Stomach smooth muscle (tissue), 2 donors: Measurements from ENCODE around the gene FAM181A.

Experiments
- H3K27ac ChIP-seq: one replicate; pipeline ENCODE4 v1.7.0; 2013; ENCODE audit warnings: mild to moderate bottlenecking, low read length, inconsistent platforms
- H3K27me3 ChIP-seq, 2 donors: one replicate each; pipeline ENCODE4 v1.7.0; 2013; ENCODE audit warnings: low read length in 2 of 2; ENCODE audit not compliant: insufficient read depth in 2 of 2, control insufficient read depth in 1 of 2
- H3K36me3 ChIP-seq, 2 donors: one replicate each; pipeline ENCODE4 v1.7.0; 2013; ENCODE audit warnings: low read length in 2 of 2; ENCODE audit not compliant: control insufficient read depth in 2 of 2, insufficient read depth in 2 of 2
- H3K4me1 ChIP-seq: one replicate; pipeline ENCODE4 v1.7.0; 2013; ENCODE audit warnings: low read length; ENCODE audit not compliant: control insufficient read depth, insufficient read depth
- H3K4me3 ChIP-seq, 2 donors: one replicate each; pipeline ENCODE4 v1.7.0; 2013; ENCODE audit warnings: low read length in 2 of 2
- H3K9ac ChIP-seq, 2 donors: one replicate each; pipeline ENCODE4 v1.7.0; 2013; ENCODE audit warnings: low read length in 2 of 2, mild to moderate bottlenecking in 1 of 2
- H3K9me3 ChIP-seq, 2 donors: one replicate each; pipeline ENCODE4 v1.7.0; 2013; ENCODE audit warnings: low read length in 2 of 2; ENCODE audit not compliant: control insufficient read depth in 2 of 2
- donor health status: healthy.
- donor health status: Pancreatic carcinoma.

The FAM181A gene

DNA sequence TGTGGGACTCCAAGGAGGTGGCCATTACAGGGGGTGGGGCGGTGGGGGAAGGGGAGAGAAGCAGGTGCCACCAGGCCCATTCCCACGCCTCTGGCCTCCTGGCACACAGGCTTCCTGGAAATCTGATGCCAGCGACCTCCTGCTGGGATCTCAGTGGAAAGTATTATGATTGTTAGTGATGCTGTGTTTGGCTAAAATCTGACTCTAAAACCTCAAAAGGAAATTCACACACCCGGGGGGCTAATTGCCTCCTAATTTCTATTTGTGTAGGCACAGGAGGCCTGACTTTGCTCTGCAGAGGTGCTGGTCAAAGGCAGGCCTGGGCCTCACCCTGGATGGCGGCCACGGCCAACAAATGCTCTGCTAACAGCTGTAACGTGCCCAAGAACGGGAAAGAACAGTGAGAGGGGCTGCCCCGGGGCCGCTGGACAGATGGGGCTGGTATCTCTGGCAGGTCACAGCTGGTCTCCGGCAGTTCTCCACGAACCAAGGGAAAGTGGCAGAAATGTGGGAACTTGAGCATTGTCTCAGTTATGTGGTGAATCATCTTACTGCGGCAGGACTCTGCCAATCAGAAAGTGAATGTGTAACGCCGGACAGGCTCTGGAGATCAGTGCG is 14.3 kb downstream of the FAM181A start:
- H3K4me3 ChIP-seq = no peak overlapping the region
- peak overlapping the region in 1 of 2 donors; percentile 13 for H3K9ac ChIP-seq
- H3K4me1 ChIP-seq = peaks cover 46% of the 10 kb centered on the region
- H3K27me3 ChIP-seq = no peaks in the 10 kb centered on the region
- H3K27ac ChIP-seq = peak overlapping the region; percentile 66
- H3K36me3 ChIP-seq = peaks cover 48 to 49% of the 10 kb centered on the region in 2 donors
- H3K9me3 ChIP-seq = no peaks in the 10 kb centered on the region

DNA sequence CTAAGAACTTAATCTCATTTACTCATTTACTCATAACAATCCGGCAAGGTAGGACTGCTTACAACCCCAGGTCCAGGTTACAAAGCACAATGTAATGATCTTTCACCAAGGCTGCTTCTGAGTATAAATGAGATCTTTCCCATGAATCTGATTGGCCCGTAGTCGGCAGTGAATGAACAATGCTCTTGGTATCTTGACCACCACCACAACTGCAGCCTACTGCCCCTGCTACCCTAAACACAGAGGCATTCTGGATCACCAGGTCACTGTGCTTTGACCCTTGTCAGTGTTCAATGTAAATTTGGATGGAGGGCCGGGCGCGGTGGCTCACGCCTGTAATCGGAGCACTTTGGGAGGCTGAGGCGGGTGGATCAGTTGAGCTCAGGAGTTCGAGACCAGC is 15.9 kb downstream of the FAM181A start:
- peaks cover 46 to 47% of the 10 kb centered on the region in 2 donors for H3K36me3 ChIP-seq
- H3K4me1 ChIP-seq = peaks cover 47% of the 10 kb centered on the region
- H3K4me3 ChIP-seq = no peak overlapping the region
- H3K27ac ChIP-seq = peak overlapping the region; percentile 66
- no peaks in the 10 kb centered on the region for H3K27me3 ChIP-seq
- H3K9me3 ChIP-seq = no peaks in the 10 kb centered on the region
- no peak overlapping the region for H3K9ac ChIP-seq

DNA sequence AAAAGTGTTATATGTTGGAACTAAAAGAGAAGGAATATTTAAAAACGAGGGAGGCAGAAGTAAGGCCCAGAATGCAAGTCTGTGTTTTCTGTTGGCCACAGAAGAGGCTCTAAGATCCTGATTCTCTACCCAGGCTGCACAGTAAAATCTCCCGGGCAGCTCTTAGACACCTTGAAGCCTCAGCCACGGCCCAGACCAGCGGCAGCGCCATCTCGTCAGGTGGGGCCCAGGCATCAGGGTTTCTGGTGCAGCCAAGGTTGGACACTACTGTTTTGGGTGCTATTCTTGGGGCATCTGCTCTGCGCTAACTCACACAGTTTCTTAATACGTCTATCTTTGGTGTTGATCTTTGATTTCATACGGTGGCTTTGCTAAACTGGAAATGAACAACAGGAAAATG is 16.8 kb downstream of the FAM181A start:
- Histone ChIP-seq H3K9me3 (no peaks in the 10 kb centered on the region), H3K36me3 (peaks cover 50% of the 10 kb centered on the region in 2 donors), H3K4me3 (no peak overlapping the region), H3K27ac (peak overlapping the region; percentile 46), H3K4me1 (peaks cover 46% of the 10 kb centered on the region), H3K27me3 (no peaks in the 10 kb centered on the region), H3K9ac (peak overlapping the region in 1 of 2 donors; percentile 47)

DNA sequence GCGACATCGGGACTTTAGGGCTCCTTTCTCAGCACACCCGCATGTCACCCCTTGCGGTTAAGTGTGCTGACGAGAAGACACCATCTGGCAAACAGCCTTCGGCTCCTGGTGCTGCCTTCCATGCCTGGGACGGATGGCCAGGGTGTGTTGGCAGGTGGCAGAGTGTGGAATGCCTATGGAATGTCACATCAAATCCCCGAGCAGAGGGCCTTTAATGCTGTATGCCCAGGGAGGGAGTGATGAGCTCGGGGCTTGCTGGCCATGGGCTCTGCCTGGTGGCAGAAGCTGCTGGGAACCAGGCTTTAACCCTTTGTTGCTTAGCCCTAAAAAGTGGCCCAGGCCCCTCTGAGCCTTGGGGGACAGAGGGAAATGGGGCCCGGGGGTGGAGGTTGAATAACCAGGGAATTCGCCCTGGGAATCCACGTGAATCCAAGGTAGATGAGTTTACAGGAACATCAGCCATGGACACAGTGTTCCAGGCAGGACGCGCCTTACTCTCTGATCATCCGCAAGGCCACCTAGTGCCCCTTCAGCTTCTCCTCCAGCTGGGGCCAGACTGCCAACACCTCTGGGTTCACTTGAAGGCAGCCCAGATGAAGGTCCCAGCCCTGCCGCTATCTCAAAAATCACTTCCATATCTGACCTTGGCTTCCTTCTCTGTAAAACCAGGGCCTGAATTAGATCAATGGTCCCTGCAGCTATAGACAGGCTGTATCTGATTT is 17.4 kb downstream of the FAM181A start:
- Histone ChIP-seq H3K4me3 (no peak overlapping the region), H3K9ac (peak overlapping the region in 1 of 2 donors; percentile 47), H3K27ac (peak overlapping the region; percentile 46), H3K36me3 (peaks cover 54 to 56% of the 10 kb centered on the region in 2 donors), H3K4me1 (peaks cover 41% of the 10 kb centered on the region), H3K27me3 (no peaks in the 10 kb centered on the region), H3K9me3 (no peaks in the 10 kb centered on the region)

DNA sequence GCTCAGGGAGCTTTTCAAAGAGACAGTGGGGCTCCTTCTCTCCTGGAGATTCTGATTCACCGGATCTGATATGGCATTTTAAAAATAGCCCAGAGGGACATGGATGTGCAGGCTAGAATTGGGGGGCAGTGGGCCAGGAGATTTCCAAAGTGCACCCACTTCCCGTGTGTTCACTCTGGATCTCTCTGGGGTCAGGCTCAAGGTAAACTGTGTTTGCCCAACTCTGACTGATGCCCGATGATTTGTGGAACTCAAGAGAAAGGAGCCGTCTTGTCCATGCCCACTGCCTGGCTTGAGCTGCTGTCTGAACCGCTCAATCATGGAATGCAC is 17.9 kb downstream of the FAM181A start:
- Histone ChIP-seq H3K27me3 (no peaks in the 10 kb centered on the region), H3K4me3 (no peak overlapping the region), H3K4me1 (peaks cover 41% of the 10 kb centered on the region), H3K9ac (no peak overlapping the region), H3K9me3 (no peaks in the 10 kb centered on the region), H3K27ac (peak overlapping the region; percentile 46), H3K36me3 (peaks cover 60 to 61% of the 10 kb centered on the region in 2 donors)

DNA sequence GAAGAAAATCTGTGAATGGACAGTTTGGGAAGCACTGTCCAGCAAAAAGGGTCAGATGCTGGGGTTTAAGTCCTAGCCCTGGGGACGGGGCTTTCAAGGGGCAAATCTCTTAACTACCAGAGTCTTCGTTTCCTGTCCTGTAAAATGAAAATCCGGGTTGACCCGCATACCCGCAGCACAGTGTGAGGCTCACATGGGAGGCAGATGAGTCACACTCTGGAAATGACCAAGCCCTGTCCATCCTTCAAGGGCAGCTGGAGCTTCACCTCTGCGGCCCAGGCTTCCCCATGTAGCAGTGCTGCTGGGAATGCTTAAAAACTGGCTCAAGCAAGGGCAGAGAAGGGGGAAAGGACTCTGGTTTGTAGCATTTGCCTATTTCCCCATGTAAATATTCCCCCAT is 19.0 kb downstream of the FAM181A start:
- Histone ChIP-seq H3K9me3 (no peaks in the 10 kb centered on the region), H3K27ac (peak overlapping the region; percentile 55), H3K27me3 (no peaks in the 10 kb centered on the region), H3K36me3 (peaks cover 68 to 70% of the 10 kb centered on the region in 2 donors), H3K4me1 (peaks cover 32% of the 10 kb centered on the region), H3K9ac (no peak overlapping the region), H3K4me3 (no peak overlapping the region)

DNA sequence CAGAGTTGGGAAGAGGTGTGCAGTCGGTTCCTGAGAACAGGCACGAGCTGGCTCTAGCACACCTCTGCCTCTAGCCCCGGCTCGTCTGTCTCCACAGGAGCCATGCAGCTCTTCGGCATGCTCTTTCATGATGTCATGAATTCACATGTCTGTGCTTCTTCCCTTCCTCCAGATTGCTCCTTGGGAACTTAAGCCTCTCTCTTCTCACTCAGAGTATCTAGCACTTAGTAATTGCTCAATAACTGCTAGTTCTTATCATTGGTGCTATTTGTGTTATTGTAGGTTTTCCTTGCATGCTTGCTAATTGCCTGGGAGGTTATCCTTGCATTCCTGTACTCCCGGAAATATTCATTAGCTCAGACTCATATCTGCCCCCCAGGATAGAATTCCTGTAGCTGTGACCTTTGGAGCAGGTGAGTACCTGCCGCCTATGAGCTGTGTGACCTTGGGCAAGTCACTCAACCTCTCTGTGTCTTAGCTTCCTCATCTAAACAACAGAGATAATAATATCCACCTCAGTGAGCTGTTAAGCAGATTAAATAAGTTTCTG is 19.5 kb downstream of the FAM181A start:
- H3K36me3 ChIP-seq = peaks cover 72 to 75% of the 10 kb centered on the region in 2 donors
- H3K27me3 ChIP-seq = no peaks in the 10 kb centered on the region
- H3K4me3 ChIP-seq = no peak overlapping the region
- H3K27ac ChIP-seq = peak overlapping the region; percentile 55
- H3K9ac ChIP-seq = no peak overlapping the region
- H3K9me3 ChIP-seq = no peaks in the 10 kb centered on the region
- H3K4me1 ChIP-seq = peaks cover 30% of the 10 kb centered on the region

DNA sequence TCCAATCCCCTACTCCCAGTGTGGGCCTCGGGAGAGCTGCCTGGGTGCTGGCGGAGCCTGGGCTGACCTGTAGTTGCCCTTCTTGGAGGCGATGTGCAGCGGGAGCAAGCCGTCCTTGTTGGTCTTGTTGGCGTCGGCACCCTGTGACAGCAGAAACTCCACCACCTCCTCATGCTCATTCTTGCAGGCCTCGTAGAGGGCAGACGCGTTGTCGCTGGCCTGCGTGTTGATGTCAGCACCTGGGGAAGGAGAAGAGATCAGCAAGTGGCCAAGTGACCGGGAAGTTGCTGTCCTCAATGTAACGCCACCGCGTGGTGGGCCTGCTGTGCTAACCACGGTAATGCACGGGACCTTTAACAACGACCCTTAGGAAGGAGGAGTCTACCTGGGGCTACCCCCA is 20.1 kb downstream of the FAM181A start:
- Histone ChIP-seq H3K27ac (peak overlapping the region; percentile 55), H3K4me1 (peaks cover 34% of the 10 kb centered on the region)

DNA sequence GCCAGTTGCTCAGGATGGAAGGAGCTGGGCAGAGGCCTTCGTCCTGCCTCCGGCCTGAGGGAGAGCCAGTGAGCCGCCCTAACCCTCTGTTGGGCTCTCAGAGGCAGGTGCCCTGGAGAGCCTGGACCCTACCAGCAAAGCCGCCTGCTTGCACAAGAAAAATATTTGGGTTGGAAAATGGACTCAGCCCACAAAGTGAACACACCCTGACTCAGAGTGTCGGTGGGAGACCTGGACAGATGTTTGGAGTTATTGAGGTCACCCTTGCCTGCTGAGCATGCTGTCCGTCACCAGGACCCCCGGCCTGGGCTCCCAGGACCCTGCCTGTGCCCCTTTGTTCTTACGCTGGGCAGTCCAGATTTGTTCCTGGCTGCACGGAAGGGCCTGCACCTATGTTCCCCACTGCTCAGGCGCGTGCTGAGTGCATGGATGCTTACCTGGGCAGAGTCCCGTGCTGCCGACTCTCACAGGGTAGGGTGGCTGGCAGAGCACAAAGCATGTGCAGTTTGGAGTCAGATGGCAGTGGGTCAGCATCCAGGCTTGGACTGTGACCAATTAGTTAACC is 22.4 kb downstream of the FAM181A start:
- Histone ChIP-seq H3K9ac (no peak overlapping the region), H3K4me3 (no peak overlapping the region), H3K27me3 (no peaks in the 10 kb centered on the region), H3K9me3 (no peaks in the 10 kb centered on the region), H3K4me1 (peaks cover 50% of the 10 kb centered on the region), H3K27ac (peak overlapping the region; percentile 24), H3K36me3 (peaks cover 56 to 69% of the 10 kb centered on the region in 2 donors)

More for the DNA sequence above, 20.1 kb downstream of the FAM181A start:
- H3K27me3 ChIP-seq = no peaks in the 10 kb centered on the region
- H3K4me3 ChIP-seq = no peak overlapping the region
- H3K9ac ChIP-seq = peak overlapping the region in 1 of 2 donors; percentile 21
- peaks cover 70 to 74% of the 10 kb centered on the region in 2 donors for H3K36me3 ChIP-seq
- H3K9me3 ChIP-seq = no peaks in the 10 kb centered on the region

DNA sequence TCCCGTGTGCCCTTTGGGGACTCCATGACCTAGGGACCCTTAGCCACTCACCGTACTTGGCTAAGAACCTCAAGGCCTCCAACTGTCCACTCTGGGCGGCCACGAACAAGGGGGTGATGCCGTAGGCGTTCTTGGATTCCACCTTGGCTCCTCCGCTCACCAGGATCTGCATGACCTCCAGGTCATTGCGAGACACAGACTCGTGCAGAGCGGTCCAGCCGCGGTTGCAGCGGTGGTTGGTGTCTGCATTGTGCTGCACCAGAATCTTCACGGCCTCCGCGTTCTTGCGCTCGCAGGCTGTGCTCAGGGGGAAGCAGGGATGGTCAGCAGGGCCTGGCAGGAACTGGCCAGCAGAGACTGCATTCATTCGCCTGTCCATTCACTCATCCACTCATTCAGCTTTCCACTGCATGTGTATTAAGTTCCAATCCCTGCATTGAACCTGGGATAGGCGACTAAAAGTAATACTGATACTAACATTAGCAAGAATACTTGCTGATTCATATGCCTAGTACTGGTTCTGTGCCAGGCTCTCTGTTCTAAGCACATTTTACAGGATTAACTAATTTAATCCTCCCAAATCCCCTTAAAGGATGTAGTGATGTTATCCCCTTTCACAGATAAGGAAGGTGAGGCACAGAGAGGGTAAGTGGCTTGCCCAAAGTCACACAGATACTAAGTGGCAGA is 23.9 kb downstream of the FAM181A start:
- Histone ChIP-seq H3K27ac (peak overlapping the region; percentile 67), H3K4me3 (no peak overlapping the region), H3K9ac (no peak overlapping the region), H3K36me3 (peaks cover 52 to 65% of the 10 kb centered on the region in 2 donors), H3K4me1 (peaks cover 58% of the 10 kb centered on the region), H3K27me3 (no peaks in the 10 kb centered on the region), H3K9me3 (no peaks in the 10 kb centered on the region)
